Fibroblast of skin of right biceps (primary cell): Measurements from ENCODE around the gene TUBA3C.

Source experiments
- DNase-seq: peaks from one replicate; pipeline ENCODE4 v3.0.0-alpha.2; 2013

TUBA3C gene

GRCh38 chr13:19159761-19160420 is 21.7 kb downstream of the TUBA3C start:
- DNase-seq: no peak

DNA sequence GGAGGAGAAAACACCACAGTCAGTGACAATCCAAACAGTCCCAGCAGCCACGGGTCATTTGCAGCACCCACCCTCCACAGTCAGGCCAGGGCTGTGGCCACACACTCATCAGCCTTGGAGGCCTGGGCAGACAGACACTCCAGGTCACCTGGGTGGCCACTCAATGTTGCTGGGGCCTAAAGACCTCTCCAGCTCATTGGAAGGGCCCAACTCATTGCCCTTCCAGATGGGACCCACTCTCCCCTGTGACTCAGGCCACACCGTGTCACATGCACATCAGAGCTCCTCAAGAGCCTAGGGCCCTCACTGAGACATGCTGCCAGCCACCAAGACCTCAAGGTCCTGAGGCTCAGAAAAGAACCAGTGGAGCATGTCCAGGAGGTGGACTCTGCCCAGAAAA is 22.4 kb downstream of the TUBA3C start:
- DNase-seq: no peak

GRCh38 chr13:19158526-19159174 is 23.0 kb downstream of the TUBA3C start:
- no peak for DNase-seq

DNA sequence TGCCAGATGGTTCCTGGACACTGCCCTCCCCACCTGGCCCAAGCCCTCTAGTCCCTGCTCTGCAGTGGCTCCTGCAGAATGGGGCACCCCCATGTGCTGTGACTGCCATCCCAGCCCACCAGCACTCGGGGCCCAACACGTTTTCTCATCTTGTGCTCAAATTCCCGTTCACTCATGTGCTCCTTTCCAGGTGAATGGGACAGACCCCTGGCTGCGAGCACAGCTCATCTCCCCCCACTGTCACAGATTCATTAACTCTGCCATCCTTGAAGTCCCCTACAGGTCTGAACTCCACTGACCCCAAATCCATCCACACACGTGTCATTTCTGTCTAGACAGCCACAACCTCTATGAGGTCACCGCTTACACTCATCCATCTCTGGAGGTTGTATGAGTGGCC is 23.6 kb downstream of the TUBA3C start:
- DNase-seq: no peak

DNA sequence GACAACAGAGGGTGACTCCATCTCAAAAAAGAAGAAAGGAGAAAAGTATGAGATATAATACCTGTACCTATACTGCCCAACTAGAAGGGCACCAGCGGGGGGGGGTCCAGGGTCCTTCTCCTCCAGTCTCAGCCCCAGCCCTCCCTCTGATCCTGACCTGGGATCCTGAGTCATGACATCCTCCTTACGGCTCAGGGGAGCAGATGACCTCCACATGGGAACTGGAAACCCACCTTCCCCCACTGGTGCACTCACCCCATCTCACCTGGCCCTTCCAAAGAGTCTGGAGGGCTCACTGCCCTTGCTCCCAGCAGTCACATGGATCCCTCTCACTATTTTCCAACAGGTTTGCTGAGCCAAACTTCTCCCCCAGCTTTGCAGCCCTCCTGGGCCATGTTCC is 24.2 kb downstream of the TUBA3C start:
- no peak for DNase-seq

DNA sequence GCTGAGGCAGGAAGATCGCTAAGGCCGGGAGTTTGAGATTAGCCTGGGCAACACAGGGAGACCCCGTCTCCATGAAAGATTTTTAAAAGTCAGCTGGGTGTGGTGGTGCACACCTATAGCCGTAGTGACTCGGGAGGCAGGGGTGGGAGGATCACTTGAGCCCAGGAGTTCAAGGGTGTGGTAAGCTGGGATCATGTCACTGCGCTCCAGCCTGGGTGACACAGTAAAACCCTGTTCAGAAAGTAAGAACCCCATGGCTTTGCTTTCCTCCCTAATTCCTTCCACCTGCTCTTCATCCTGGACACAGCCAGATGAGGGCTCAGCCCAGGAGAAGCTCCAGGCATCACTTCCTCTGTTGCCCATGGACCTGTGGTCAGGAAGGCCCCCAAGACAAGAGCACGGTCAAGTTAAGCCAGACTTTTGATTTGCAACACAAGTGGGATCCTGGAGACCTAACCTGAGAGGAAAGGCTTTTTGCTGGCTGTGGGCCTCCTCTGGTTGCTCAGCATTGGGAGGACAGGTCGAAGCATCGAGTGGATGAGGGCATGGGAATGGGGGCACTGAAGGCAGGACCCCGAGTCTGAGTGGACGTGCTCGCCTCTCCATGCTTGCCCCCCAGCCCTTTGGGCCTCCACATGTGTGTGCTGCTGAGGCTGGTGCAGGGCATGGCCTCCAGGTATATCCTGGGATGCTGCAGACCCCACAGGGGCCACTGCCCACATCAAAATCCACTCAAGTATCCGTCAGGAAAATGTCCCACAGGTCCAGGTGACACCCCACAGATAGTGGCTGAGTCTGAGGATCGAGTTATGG is 25.4 kb downstream of the TUBA3C start:
- DNase-seq: no peak

DNA sequence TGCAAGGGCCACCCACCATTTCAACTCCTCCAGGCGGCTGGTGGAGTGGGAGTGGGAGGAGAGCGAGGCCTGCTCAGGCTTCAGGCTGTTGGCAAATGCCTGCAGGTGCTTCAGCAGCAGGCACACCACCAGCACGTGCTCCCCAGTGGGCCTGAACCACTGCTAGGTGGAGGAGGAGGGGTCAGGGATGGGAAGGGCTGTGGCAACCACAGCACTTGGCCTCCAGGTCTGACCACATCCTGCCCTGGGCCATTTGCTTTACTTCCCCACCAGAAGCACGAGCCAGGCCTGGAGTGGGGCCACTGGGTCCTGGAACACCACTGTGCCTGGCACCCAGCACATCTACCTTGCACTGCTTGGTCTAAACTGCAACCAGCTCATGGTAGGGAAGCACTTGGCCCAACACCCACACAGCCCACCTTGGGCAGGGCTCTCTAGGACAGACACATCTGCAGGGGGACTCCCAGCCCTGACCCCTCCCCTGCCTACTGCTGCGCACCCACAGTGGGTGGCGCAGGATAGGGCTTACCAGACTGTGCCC is 26.2 kb downstream of the TUBA3C start:
- no peak for DNase-seq

DNA sequence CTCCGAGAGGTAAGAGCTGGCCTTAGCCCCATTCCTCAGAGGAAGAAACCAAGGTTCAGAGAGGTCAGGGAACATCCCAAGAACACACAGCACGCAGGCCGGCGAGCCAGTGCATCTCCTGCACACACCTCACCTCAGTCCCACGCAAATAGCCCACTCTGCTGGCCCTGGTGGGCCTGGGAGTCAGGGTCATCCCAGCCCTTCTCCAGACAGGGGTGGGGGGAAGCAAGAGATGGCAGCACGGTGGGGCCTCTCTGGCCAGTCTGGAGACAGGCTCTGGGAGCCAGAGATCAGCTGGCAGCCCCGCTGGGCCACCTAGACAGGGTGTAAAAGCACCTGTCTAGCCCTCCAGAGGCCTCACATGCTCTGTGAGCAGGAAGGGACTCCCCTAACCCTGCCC is 26.8 kb downstream of the TUBA3C start:
- no peak for DNase-seq

- no peak for DNase-seq
Observed at GRCh38 chr13:19153782-19154450, 27.7 kb downstream of the TUBA3C start.

- DNase-seq: no peak
Observed at GRCh38 chr13:19152403-19152802, 29.2 kb downstream of the TUBA3C start.

- DNase-seq: no peak
Observed at GRCh38 chr13:19151581-19152263, 29.9 kb downstream of the TUBA3C start.

- no peak for DNase-seq
Observed at GRCh38 chr13:19150712-19151228, 30.9 kb downstream of the TUBA3C start.

DNA sequence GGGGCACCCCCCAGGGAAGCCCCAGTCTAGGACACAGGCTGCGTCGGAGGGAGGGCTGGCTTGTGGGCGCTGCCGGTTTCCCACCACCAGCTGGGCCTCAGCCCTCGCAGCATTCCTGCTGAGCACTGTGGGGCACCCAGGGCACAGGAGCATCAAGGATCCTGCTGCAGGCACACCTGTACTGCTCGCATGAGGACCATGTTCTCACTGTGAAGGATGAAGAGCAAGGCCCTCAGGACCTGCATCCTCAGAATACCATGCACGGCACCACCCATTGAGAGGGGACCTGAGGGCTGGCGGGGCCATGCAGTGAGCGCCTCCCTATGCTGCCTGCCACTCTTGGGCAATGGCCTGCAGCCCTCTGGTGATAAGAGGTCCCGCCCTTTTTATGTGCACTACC is 31.4 kb downstream of the TUBA3C start:
- no peak for DNase-seq

DNA sequence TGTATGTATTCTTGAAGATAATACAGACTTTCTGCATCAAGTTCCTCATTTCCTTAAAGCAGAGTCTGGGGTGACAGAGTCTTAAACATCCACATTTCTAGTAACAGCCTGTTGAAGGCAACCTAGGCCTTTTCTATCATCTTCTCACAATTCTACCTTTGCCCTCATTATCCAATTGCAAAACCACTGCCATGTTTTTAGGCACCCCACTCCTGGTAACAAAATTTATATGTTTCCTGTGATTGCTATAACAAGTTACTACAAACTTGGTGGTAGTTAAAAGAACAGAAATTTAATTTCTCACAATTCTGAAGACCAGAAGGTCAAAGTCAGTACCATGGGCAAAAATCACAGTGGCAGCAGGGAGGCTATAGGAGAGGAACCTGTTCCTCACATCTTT is 33.1 kb downstream of the TUBA3C start:
- DNase-seq: no peak
